Measurements from ENCODE around the gene IFT80. TPM values are rescaled to one million over a fixed set of nuclear protein-coding genes. Genes with fewer than 3 reads are reported as not detected.
"Not testable (repeated sequence)": the region's sequence is repeated elsewhere in the genome, so short reads cannot be mapped to it uniquely, and the experiment has no call there.

IFT80 gene
- total RNA-seq, 4 donors from 2014 or later, result 19.5 to 57.5 (median 31.6) TPM

GRCh38 chr3:160340351-160340750, 58.7 kb downstream of the IFT80 start:
- peaks cover 0 to 8% (median 0%) of the 10 kb centered on the region in 4 donors for H3K9me3 ChIP-seq
- no peak overlapping the region for H3K4me3 ChIP-seq
- WGBS, 2 donors, result 91 to 92% methylated on average over 2 of the region's 2 CpGs
- no peaks in the 10 kb centered on the region for H3K27me3 ChIP-seq
- no peaks in the 10 kb centered on the region for H3K4me1 ChIP-seq
- peaks cover 0 to 13% (median 0%) of the 10 kb centered on the region in 3 donors for H3K36me3 ChIP-seq
- no peak for TF ChIP-seq CTCF (IDR thresholded peaks at IDR 0.05)
- TF ChIP-seq EP300 (IDR thresholded peaks at IDR 0.05), result no peak
- no peak for TF ChIP-seq POLR2A (IDR thresholded peaks at IDR 0.05)
- DNase-seq (ENCODE audit: low spot score in 2 of 2), result no peak
- H3K27ac ChIP-seq, result no peak overlapping the region

GRCh38 chr3:160331127-160331937, 67.7 kb downstream of the IFT80 start:
- Histone ChIP-seq H3K4me3 (no peak overlapping the region), H3K9me3 (no peaks in the 10 kb centered on the region), H3K36me3 (peaks cover 0 to 12% (median 0%) of the 10 kb centered on the region in 3 donors), H3K27ac (no peak overlapping the region), H3K27me3 (no peaks in the 10 kb centered on the region), H3K4me1 (no peaks in the 10 kb centered on the region)
- no peak for TF ChIP-seq EP300 (IDR thresholded peaks at IDR 0.05)
- TF ChIP-seq POLR2A (IDR thresholded peaks at IDR 0.05), result no peak
- no peak for TF ChIP-seq CTCF (IDR thresholded peaks at IDR 0.05)
- DNase-seq (ENCODE audit: low spot score in 2 of 2), result no peak
- WGBS, 2 donors, result 54 to 71% methylated on average over 3 of the region's 3 CpGs

- DNase-seq (ENCODE audit: low spot score in 2 of 2), result no peak
- H3K27ac ChIP-seq, result no peak overlapping the region
- no peaks in the 10 kb centered on the region for H3K9me3 ChIP-seq
- H3K4me3 ChIP-seq, result no peak overlapping the region
- H3K27me3 ChIP-seq, result no peaks in the 10 kb centered on the region
- TF ChIP-seq POLR2A (IDR thresholded peaks at IDR 0.05), result no peak
- H3K36me3 ChIP-seq, result peaks cover 0 to 12% (median 0%) of the 10 kb centered on the region in 3 donors
- H3K4me1 ChIP-seq, result no peaks in the 10 kb centered on the region
Measured at GRCh38 chr3:160330690-160331089, 68.3 kb downstream of the IFT80 start.

GRCh38 chr3:160330109-160330508, 68.9 kb downstream of the IFT80 start:
- no peaks in the 10 kb centered on the region for H3K4me1 ChIP-seq
- no peak for DNase-seq (ENCODE audit: low spot score in 2 of 2)
- no peak overlapping the region for H3K4me3 ChIP-seq
- no peaks in the 10 kb centered on the region for H3K27me3 ChIP-seq
- TF ChIP-seq CTCF (IDR thresholded peaks at IDR 0.05) (no peak), EP300 (IDR thresholded peaks at IDR 0.05) (no peak), POLR2A (IDR thresholded peaks at IDR 0.05) (no peak)
- 68 to 89% methylated on average over 1 of the region's 1 CpG for WGBS, 2 donors
- no peak overlapping the region for H3K27ac ChIP-seq
- no peaks in the 10 kb centered on the region for H3K9me3 ChIP-seq
- peaks cover 0 to 12% (median 0%) of the 10 kb centered on the region in 3 donors for H3K36me3 ChIP-seq

GRCh38 chr3:160326286-160326685, 72.7 kb downstream of the IFT80 start:
- H3K9me3 ChIP-seq; H3K4me3 ChIP-seq; H3K4me1 ChIP-seq; H3K27ac ChIP-seq; DNase-seq (ENCODE audit: low spot score in 2 of 2); H3K36me3 ChIP-seq; H3K27me3 ChIP-seq: not testable (repeated sequence)
- WGBS, 2 donors, result 97 to 98% methylated on average over 2 of the region's 2 CpGs

- peaks cover 0 to 27% (median 0%) of the 10 kb centered on the region in 3 donors for H3K36me3 ChIP-seq
- WGBS, 2 donors, result 88 to 100% methylated on average over 1 of the region's 1 CpG
- not testable (repeated sequence) for H3K27ac ChIP-seq; H3K27me3 ChIP-seq; H3K4me3 ChIP-seq; DNase-seq (ENCODE audit: low spot score in 2 of 2); H3K9me3 ChIP-seq; H3K4me1 ChIP-seq
Measured at GRCh38 chr3:160321821-160322220, 77.2 kb downstream of the IFT80 start.
